Fibroblast of skin of abdomen (primary cell): ENCODE results near the gene CDK3.
A peak's percentile ranks its signal among the peaks of the same experiment; 100 is the strongest.

Experiments
- DNase-seq: peaks from one replicate; pipeline ENCODE4 v3.0.0-alpha.2; 2013

CDK3 gene

GRCh38 chr17:75991396-75991795, 9.3 kb upstream of the CDK3 start:
- no peak for DNase-seq

GRCh38 chr17:75994802-75995370, 5.8 kb upstream of the CDK3 start:
- no peak for DNase-seq

- DNase-seq: no peak
These were observed 5.2 kb upstream of the CDK3 start for GRCh38 chr17:75995385-75995925.

- peak; percentile 73 for DNase-seq
These were observed 3.7 kb upstream of the CDK3 start for GRCh38 chr17:75996665-75997590.

DNA sequence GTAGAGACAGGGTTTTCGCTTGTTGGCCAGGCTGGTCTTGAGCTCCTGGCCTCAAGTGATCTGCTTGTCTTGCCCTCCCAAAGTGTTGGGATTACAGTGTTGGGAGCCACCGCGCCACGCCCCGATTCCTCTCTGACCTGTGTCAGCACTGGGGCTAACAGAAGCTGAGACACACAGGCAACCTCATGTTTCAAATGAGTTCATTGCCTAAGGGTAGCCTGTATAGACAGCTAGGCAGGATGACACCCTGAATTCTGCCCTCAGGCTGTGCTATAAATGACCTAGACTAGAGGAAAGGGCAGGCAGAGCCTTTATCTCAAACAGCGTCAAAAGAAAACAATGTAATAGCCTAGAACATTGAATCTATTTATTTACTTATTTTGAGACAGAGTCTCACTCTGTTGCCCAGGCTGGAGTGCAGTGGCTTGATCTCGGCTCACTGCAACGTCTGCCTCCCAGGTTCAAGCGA, 2.3 kb upstream of the CDK3 start:
- no peak for DNase-seq

DNA sequence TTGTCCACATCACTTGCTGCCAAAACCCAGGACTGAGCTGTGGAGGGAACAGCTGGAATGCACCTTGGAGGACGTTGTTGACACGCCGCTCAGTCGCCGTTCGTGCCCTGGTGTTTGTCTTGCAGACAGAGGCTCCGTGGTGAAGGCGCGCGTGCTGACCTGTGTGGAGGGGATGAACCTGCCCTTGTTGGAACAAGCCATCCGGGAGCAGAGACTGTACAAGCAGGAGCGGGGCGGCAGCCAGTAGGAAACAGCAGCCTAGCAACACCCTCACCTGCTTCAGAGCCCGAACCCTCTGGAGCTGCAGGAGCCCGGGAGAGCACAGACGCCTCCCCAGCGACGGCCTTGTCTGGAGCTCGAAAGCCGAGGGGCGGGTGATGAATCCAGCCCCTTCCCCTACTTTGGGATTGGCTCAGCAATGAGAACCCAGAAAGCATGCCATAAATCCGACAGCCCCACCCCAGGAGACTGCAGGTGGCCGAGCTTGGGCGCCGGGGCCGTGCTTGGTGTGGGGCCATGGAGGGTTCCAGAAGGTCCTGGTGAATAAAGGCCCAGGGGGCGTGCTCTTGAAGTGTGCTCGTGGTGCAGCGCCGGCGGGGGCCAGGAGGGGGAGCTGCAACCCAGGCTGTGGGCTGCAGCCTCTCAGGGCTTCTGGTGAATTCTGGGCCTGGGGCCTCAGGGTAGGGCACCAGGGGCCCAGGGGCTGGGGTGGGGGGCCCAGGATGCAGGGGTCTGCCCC, 470 bp upstream of the CDK3 start:
- no peak for DNase-seq

DNA sequence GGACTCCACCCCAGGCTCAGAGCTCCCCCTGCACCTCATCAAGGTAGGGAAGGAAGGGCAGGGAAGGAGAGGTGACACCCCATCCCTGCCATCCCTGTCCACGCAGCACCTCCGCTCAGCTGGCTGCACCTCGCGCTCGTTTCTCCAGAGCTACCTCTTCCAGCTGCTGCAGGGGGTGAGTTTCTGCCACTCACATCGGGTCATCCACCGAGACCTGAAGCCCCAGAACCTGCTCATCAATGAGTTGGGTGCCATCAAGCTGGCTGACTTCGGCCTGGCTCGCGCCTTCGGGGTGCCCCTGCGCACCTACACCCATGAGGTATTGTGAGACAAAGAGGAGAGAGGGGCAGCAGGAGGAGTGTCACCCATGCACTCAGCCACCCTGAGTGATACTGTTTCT, 1.4 kb downstream of the CDK3 start:
- DNase-seq: no peak

GRCh38 chr17:76003915-76004314, 3.3 kb downstream of the CDK3 start:
- no peak for DNase-seq

- DNase-seq: peak; percentile 13
These were observed 4.2 kb downstream of the CDK3 start for GRCh38 chr17:76004750-76005262.

DNA sequence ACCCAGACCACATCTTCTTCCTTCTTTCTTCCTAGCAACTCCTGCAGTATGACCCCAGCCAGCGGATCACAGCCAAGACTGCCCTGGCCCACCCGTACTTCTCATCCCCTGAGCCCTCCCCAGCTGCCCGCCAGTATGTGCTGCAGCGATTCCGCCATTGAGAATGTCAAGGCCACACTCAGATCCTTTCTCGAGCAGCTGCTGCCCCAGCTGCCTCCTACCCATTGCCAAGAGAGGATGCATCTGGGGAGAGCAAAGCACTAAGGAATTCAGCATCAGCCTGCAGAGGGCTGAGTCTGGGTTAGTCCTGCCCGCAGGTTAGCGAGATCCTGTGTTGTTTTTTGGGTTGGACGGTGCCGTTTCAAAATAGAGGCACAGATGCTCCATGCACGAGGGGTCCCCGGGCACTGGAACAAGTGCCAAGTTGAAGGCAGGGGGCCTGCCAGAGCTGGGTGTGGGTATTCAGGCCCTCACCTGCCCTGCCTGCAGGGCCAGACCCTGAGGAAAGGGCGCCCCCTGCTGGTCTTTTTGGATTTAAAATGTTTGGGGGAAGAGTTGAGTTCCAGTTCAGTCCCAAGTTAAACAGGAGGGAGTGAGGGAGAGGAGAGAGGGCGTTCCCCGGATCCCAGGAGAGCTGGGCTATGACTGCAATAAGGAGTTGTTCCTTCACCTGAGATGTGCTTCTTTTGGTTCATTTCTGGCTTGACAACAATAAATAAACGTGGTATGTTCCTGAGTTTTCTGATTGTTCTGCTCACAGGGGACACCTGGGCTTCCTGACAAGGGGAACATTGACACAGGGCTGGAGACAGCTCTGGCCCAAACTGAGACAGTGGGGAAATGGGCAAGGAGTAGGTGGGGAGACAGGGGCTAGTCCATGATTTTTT, 4.9 kb downstream of the CDK3 start:
- peak; percentile 58 for DNase-seq

DNA sequence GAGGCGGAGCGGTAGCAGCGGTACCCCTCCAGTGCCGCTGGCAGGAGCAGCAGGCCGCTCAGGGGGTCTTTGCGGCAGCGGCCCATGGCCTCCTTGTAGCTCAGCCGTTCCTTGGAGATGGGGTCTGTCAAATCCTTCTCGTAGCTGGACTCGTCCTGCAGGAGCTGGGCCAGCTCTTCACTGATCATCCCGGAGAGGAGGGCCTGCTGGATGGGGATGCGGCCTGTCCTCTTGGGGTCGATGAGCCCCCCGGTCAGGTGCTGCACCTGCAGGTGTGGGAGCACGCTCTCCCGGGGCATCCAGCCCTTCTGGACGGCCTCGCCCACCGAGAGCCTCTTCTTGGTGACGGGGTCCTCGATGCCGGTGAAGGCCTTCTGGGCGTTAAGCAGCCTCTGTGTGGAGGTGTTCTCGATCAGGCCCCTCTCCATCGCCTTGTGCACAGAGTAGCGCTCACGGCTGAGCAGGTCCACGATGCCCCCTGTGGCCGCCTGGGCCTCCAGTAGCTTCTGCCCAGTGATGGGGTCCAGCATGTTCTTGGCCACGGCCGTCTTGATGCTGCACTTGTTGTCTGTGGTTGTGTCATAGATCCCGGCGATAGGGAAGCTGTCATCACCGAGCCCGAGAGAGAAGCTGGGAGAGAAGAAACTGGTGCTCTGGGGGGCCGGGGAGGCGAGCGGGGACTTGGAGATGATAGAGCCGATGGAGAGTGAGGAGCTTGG, 6.6 kb downstream of the CDK3 start:
- DNase-seq: no peak

DNA sequence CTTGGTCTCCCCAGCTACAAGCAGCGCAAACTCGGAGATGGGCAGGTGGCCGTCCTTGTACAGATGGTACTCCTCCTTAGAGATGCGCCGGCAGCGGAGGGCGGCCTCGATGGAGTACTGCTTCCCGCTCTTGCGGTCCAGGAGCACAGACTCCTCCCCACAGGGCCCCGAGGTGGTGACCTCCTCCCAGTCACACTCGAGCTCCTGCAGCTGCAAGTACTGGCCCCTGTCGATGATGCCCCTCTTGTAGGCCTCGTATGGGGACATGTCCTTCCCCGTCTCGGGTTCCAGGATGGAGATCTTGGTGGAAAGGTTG, 7.2 kb downstream of the CDK3 start:
- DNase-seq: no peak

- no peak for DNase-seq
These were observed 7.6 kb downstream of the CDK3 start for GRCh38 chr17:76008208-76008607.

GRCh38 chr17:76008630-76009425, 8.2 kb downstream of the CDK3 start:
- DNase-seq: no peak

DNA sequence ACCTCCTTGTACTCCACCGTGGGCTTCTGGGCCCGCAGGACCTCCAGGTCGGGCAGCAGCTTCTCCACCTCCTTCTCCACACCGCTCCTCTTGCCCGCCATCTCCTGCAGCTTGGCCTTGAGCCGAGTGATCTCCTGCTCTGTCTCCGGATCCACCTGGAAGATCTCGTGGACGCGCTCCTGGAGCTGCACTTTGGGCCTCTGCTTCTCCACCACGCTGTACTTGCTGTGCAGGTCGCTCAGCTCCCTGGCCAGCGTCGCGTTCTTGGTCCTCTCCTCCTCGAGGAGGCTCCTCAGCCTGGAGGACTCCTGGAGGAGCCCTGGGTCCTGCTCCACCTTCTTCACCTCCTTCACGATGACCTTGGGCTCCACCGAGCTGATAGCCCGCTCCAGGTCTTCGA, 8.8 kb downstream of the CDK3 start:
- no peak for DNase-seq

- no peak for DNase-seq
These were observed 9.5 kb downstream of the CDK3 start for GRCh38 chr17:76009969-76010661.

DNA sequence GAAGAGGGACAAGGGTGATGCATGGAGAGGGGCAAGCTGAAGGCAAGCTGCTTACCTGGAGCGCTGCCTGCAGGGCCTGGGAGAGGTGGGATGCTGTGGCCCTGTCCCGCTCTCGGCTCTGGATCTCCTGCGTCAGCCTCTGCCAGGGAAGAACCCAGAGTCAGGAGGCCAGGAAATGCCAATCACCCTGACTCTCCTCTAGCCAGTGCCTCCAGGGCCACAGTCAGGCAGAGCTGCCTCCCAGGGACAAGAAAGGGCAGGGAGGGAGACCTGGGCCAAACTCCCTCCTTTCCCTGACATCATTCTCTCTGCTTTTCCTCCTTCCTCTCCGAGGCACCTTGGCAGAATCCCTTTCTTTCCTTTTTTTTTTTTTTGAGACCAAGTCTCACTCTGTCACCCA, 11.3 kb downstream of the CDK3 start:
- no peak for DNase-seq

DNA sequence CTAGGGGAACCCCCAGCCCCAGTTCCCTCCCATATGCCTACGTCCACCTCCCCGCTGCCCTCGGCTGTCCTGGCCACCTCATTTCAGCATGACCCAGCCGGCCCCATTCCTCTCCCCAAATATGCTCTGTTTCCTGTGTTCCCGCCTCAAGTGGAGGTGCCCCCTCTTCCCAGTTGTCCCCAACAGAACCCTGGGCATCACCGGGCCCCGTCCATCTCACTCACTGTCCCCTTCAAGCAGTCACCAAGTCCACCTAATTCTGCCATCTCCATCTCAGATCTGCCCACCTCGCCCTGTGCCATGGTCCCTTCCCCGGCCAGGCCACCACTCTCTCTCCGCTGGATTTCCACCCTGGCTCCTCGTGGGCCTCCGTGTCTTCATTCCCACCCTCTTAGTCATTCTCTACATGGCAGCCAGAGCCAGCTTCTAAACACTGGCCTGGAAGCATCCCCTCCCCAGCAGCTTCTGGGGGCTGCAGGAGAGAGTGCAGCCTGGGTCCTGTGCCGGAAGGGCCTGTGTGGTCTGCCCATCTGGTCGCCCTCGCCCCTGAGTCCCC, 12.8 kb downstream of the CDK3 start:
- DNase-seq: no peak
